KOPT-K1 (cell line): ENCODE results near the gene IRGM.
"Not testable (repeated sequence)": the region's sequence is repeated elsewhere in the genome, so short reads cannot be mapped to it uniquely, and the experiment has no call there.

Experiments used
- H3K27ac ChIP-seq: fragments of 200-600 bp; sonication (generic); 2 replicates; pipeline ENCODE4 v1.5.1; 2016; ENCODE audit warnings: antibody characterized with exemption, mild to moderate bottlenecking, low read depth, low read length; ENCODE audit not compliant: poor library complexity, severe bottlenecking
- H3K36me3 ChIP-seq: fragments of 200-600 bp; sonication (generic); 2 replicates; pipeline ENCODE4 v1.5.1; 2017; ENCODE audit warnings: antibody characterized with exemption, mild to moderate bottlenecking, low read length, moderate library complexity; ENCODE audit not compliant: insufficient read depth
- H3K9me3 ChIP-seq: fragments of 200-600 bp; sonication (generic); 2 replicates; pipeline ENCODE4 v1.5.1; 2017; ENCODE audit warnings: antibody characterized with exemption, low read length, mild to moderate bottlenecking; ENCODE audit not compliant: insufficient read depth, poor library complexity, severe bottlenecking

Gene IRGM

DNA sequence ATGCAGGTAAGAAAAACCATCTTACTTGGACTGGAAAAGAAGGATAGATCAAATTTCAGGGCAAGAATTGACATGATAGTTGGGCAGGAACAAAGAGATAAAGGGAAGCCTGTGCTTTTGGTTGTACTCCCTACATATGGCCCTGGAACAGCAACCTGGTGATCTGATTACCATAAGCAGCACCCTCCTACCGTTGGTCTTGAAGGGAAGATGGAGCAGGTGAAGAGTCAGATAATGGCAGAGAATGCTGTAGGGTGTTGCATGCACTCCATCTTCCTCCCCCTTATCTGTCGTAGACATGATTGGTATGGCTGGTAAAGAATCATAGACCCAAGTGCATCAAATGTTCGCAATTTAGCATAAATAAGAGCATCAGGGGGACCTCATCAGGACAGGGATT lies 4.7 kb downstream of the IRGM start:
- Histone ChIP-seq H3K27ac (no peak overlapping the region), H3K9me3 (no peaks in the 10 kb centered on the region), H3K36me3 (no peaks in the 10 kb centered on the region)

DNA sequence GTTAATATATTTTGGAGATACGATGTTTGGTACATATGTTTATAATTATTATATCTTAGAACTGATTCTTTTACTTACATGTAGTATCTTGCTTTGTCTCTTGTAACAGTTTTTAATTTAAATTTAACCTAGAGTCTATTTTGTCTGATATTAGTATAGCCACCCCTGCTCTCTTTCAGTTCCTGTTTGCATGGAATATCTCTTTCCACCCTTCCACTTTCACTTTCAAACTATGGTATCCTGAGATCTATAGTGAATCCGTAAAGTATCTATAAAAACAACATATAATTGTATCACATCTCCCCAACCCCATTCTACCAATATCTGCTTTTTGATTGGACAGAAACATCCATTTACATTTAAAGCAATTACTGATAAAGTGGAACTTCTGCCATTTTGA lies 7.2 kb downstream of the IRGM start:
- no peaks in the 10 kb centered on the region for H3K36me3 ChIP-seq
- H3K9me3 ChIP-seq, result no peaks in the 10 kb centered on the region
- H3K27ac ChIP-seq, result no peak overlapping the region

DNA sequence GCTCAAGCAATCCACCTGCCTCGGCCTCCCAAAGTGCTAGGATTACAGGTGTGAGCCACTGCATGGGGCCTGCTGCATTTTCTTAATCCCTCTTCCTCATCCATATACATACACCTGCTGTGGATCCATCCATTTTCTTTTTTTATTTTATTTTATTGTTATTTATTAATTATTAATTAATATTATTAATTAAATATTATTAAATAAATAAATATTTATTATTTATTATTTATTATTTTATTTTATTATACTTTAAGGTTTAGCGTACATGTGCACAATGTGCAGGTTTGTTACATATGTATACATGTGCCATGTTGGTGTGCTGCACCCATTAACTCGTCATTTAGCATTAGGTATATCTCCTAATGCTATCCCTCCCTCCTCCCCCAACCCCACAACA lies 10.4 kb downstream of the IRGM start:
- H3K36me3 ChIP-seq, H3K27ac ChIP-seq, H3K9me3 ChIP-seq: not testable (repeated sequence)

DNA sequence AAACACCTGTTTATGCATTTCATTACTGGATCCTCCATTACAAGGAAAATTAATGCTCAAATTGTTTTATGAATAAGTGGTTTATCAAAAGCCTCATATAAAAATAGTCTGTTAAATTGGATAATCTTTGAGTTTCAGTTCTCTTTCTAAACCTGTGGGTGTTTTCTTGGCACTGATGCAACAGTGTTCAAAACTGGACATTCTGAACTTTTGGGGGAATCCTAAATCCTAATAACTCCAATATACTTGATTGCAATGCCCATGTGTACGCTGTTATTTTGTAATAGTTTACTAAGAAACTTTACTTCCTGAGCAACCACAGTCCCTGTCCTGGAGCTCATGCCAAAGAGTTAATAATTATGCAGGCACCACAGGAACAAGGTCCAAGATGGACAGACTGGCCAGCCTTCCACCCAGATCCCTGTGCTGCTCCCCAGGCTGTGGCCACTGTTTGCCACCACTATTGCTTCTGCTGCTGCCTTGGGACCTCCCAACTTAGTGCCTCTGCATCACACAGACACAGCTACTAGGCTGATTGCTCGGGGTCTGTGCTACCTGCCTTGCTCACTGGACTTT lies 14.0 kb downstream of the IRGM start:
- H3K27ac ChIP-seq, result no peak overlapping the region
- H3K9me3 ChIP-seq, result peaks cover 8% of the 10 kb centered on the region
- no peaks in the 10 kb centered on the region for H3K36me3 ChIP-seq

DNA sequence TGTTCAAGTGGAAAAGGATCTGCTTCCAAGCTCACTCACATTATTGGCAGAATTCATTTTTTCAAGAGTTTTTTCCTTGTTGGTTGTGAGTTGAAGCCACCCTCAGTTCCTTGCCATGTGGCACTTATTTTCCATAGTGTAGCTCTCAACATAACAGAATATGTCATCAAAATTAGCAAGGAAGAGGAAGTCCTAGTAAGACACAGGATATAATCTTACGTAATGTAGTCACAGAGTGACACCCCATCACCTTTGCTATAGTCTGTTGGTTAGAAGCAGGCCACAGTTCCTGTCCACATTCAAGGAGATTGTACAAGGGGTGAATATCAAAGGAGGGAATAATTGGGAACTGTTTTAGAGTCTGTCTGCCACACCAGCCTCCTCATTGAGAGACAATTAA lies 15.7 kb downstream of the IRGM start:
- no peaks in the 10 kb centered on the region for H3K36me3 ChIP-seq
- H3K27ac ChIP-seq, result no peak overlapping the region
- H3K9me3 ChIP-seq, result peaks cover 8% of the 10 kb centered on the region

DNA sequence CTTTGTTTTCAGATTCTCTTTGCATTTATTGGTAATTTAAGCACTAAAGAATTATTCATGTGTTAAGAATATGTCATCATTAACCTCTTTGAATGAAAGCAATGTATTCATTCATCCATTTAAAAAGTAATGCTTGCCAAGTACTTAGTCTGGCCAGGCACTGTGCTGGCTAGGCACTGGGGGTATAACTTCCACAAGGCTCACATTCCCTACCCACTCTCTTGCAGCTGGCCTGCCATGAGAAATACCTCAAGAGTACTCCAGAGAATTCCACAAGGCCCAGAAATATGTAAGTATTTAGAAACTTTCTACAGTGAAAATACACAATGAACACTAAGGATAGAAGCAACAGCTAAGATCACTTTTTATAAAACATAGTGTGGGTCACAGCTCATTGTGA lies 33.0 kb downstream of the IRGM start:
- no peaks in the 10 kb centered on the region for H3K9me3 ChIP-seq

DNA sequence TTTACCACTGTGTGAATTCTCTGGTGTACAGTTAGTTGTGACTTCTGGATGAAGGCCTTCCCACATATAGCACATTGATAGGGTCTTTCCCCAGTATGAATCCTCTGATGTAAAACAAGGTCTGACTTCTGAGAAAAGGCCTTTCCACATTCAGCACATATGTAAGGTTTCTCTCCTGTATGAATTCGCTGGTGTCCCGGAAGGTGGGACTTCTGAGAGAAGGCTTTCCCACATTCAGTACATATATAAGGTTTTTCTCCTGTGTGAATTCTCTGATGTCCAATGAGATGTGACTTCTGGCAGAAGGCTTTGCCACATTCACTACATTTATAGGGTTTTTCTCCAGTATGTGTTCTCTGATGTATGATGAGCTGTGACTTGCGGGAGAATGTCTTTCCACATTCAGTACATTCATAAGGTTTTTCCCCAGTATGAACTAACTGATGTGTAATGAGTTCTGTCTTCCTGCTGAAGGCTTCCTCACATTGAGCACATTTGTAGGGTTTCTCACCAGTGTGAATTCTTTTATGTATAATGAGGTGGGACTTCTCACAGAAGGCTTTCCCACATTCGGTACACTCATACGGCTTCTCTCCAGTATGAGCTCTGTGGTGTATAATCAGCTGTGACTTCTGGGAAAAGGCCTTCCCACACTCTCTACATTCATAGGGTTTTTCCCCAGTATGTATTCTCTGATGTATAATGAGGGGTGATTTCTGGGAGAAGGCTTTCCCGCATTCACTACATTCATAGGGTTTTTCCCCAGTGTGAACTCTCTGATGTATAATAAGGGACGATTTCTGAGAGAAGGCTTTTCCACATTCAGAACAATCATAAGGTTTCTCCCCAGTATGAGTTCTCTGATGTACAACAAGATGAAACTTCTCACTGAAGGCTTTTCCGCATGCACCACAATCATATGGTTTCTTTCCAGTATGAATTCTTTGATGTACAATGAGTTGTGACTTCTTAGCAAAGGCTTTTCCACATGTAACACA lies 49.4 kb downstream of the IRGM start:
- H3K9me3 ChIP-seq, result peaks cover 54% of the 10 kb centered on the region
- no peaks in the 10 kb centered on the region for H3K36me3 ChIP-seq
- no peak overlapping the region for H3K27ac ChIP-seq

More for the DNA sequence above, 33.0 kb downstream of the IRGM start:
- Histone ChIP-seq H3K36me3 (no peaks in the 10 kb centered on the region), H3K27ac (no peak overlapping the region)
